ENCODE measurements around the gene MYO6.

Gene MYO6

DNA sequence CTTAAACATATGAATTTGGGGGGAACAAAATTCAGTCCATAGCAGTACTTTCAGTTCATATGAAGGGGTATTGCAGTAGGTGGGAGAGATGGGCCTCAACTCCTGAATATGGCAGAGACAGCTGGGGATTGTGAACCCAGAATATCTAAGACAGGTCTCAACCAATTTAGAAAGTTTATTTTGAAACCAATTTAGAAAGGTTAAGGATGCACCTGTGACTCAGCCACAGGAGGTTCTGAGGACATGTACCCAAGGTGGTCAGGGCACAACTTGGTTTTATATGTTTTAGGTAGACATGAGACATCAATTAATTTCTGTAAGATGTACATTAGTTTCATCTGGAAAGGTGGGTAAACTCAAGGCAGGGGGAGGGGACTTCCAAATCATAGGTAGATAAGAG is 59.5 kb downstream of the MYO6 start:
- no peak for TF ChIP-seq CTCF (IDR thresholded peaks at IDR 0.05; ENCODE audit: low read depth, low read length)

DNA sequence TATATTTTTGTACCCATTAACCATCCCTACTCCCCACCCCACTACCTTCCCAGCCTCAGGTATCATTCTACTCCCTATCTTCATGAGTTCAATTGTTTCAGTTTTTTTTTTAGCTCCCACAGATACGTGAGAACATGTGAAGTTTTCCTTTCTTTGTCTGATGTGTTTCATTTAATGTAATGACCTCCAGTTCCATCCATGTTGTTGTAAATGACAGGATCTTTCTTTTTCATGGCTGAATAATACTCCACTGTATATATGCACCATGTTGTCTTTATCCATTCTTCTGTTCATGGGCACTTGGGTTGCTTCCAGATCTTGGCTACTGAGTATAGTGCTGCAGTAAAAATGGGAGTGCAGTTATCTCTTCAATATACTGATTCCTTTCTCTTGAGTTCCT is 63.5 kb downstream of the MYO6 start:
- no peak for DNase-seq (ENCODE audit: extremely low read depth, low read depth)
- TF ChIP-seq CTCF (IDR thresholded peaks at IDR 0.05; ENCODE audit: low read depth, low read length): no peak

More for the DNA sequence above, 59.5 kb downstream of the MYO6 start:
- no peak for DNase-seq (ENCODE audit: extremely low read depth, low read depth)

- TF ChIP-seq CTCF (IDR thresholded peaks at IDR 0.05; ENCODE audit: low read depth, low read length): no peak
- no peak for DNase-seq (ENCODE audit: extremely low read depth, low read depth)
These were observed 64.6 kb downstream of the MYO6 start for GRCh38 chr6:75813476-75814250.

DNA sequence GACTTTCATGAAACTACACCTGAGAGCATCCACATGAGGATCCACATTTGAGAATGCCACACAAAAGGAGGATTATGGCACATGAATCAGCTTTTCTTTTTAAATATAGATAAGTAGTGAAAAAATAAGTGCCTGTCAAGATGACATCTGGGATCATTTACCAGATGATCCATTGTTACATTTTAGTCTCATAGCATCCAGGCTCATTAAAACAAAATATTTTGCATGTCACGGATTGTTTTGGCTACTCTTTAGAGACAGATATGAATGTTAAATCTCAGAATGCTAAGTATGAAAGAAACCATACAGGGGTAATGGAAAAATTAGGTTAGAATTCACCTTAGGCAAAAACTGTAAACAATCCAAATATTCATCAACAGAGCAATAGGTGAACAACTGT is 66.7 kb downstream of the MYO6 start:
- DNase-seq (ENCODE audit: extremely low read depth, low read depth): no peak
- TF ChIP-seq CTCF (IDR thresholded peaks at IDR 0.05; ENCODE audit: low read depth, low read length): no peak

DNA sequence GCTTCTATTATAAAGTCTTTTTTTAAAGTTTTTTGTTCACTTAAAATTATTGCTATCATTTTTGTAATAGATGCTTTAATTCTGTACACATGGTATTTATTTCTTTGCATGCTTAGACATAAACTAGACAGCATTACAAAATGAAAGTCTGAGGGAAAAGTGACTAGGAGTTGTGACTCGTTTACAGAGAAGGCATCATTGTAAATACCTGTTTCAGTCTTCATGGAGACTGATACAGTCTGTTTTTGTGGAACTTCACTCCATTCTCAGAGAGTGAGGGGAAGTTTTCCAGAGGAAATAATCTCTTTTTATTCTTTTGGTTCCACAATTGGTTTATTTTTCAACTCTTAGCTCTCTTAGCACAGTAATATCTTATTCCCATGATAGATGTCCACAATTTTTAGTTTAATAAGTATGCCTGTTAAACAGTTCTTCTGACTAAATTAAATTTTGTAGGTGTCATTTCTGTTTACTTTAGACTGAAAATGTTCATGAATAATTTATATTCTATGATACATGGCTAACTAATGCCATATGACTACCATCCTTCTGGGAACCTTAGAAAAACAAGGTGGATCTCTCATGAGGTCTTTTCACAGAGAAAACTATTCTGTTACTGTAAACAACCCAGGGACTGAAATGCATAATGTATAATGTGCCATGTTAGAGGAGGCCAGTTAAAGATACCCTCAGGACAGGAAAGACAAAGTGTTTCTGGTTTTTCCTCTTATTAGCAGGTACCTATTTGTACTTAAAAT is 69.2 kb downstream of the MYO6 start:
- no peak for DNase-seq (ENCODE audit: extremely low read depth, low read depth)
- TF ChIP-seq CTCF (IDR thresholded peaks at IDR 0.05; ENCODE audit: low read depth, low read length): no peak

DNA sequence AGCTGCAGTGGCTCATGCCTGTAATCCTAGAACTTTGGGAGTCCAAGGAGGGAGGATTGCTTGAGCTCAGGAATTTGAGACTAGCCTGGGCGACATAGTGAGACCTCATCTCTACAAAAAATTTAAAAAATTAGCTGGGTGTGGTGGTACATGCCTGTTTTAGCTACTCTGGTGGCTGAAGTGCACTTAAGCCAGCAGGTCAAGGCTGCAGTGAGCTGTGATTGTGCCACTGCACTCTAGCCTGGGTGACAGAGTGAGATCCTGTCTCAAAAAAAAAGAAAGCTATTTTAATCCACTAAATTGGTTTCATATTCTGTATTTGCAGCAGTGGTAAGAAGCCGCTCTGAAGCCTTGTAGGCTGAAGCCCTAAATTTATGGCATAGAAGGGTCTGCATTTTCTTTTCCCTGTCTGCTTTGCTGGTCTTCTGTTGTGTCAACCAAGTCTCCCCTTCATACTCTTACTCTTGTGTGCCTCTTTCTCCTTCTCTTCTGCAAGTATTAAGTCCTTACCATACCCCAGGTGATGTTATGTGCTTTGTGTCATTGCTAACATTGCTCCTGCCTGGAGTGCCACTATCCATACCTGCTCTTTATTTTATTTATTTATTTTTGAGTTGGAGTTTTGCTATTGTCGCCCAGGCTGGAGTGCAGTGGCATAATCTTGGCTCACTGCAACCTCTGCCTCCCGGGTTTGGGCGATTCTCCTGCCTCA is 70.9 kb downstream of the MYO6 start:
- no peak for TF ChIP-seq CTCF (IDR thresholded peaks at IDR 0.05; ENCODE audit: low read depth, low read length)
- DNase-seq (ENCODE audit: extremely low read depth, low read depth): no peak

GRCh38 chr6:75824160-75824559 is 75.1 kb downstream of the MYO6 start:
- no peak for DNase-seq (ENCODE audit: extremely low read depth, low read depth)
- no peak for TF ChIP-seq CTCF (IDR thresholded peaks at IDR 0.05; ENCODE audit: low read depth, low read length)

All from AG09319 (cell line).